COLO829 (cell line): ENCODE results near the gene NR2C2.

Experiments
- DNase-seq: peaks from one replicate; pipeline ENCODE4 v3.0.0; 2012; ENCODE audit warnings: low spot score

Gene NR2C2

GRCh38 chr3:15023249-15023648 lies 75.9 kb downstream of the NR2C2 start:
- DNase-seq = no peak

- no peak for DNase-seq
Observed at GRCh38 chr3:15023719-15024118, 76.3 kb downstream of the NR2C2 start.

GRCh38 chr3:15029625-15030024 lies 82.2 kb downstream of the NR2C2 start:
- no peak for DNase-seq

- DNase-seq = no peak
Observed at GRCh38 chr3:15032650-15033049, 85.3 kb downstream of the NR2C2 start.

GRCh38 chr3:15033103-15033502 lies 85.7 kb downstream of the NR2C2 start:
- DNase-seq = no peak

- DNase-seq = no peak
Observed at GRCh38 chr3:15038306-15038705, 90.9 kb downstream of the NR2C2 start.

GRCh38 chr3:15040844-15041243 lies 93.5 kb downstream of the NR2C2 start:
- DNase-seq = no peak

- no peak for DNase-seq
Observed at GRCh38 chr3:15041950-15042349, 94.6 kb downstream of the NR2C2 start.

- DNase-seq = no peak
Observed at GRCh38 chr3:15042936-15043335, 95.6 kb downstream of the NR2C2 start.

- no peak for DNase-seq
Observed at GRCh38 chr3:15043408-15044171, 96.2 kb downstream of the NR2C2 start.

- no peak for DNase-seq
Observed at GRCh38 chr3:15044326-15044725, 96.9 kb downstream of the NR2C2 start.

- DNase-seq = no peak
Observed at GRCh38 chr3:15045667-15046066, 98.3 kb downstream of the NR2C2 start.

- no peak for DNase-seq
Observed at GRCh38 chr3:15049584-15049983, 102.2 kb downstream of the NR2C2 start.

- no peak for DNase-seq
Observed at GRCh38 chr3:15050405-15051092, 103.2 kb downstream of the NR2C2 start.

GRCh38 chr3:15051531-15051930 lies 104.1 kb downstream of the NR2C2 start:
- peak; percentile 51 for DNase-seq

- peak; percentile 72 for DNase-seq
Observed at GRCh38 chr3:15052335-15053242, 105.2 kb downstream of the NR2C2 start.

GRCh38 chr3:15053541-15053940 lies 106.2 kb downstream of the NR2C2 start:
- no peak for DNase-seq

GRCh38 chr3:15055019-15055557 lies 107.7 kb downstream of the NR2C2 start:
- DNase-seq = no peak

GRCh38 chr3:15056676-15057404 lies 109.5 kb downstream of the NR2C2 start:
- no peak for DNase-seq

- no peak for DNase-seq
Observed at GRCh38 chr3:15060029-15060428, 112.6 kb downstream of the NR2C2 start.

GRCh38 chr3:15063238-15063637 lies 115.9 kb downstream of the NR2C2 start:
- no peak for DNase-seq
